Measurements from ENCODE around the gene FAM83B.
"Not testable (repeated sequence)": the region's sequence is repeated elsewhere in the genome, so short reads cannot be mapped to it uniquely, and the experiment has no call there.

FAM83B gene

DNA sequence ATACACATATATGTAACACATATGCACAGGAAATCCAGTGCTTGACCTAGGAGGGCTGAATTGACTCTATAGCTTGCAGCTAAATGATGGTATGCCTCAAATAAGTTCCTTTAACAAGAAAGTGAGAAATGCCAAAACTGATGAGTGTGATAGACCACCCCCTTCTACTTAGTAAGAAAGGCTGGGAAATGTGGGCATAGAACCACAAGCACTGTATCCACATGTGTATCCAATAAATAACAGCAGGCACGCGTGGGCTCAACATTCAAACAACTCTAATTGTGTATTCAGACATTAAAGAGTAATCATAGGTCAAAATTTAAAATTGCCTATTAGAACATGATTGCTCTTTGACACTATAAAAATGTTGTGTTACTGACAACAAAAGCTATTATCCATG, 54.1 kb downstream of the FAM83B start:
- DNase-seq, result peak; percentile 3

DNA sequence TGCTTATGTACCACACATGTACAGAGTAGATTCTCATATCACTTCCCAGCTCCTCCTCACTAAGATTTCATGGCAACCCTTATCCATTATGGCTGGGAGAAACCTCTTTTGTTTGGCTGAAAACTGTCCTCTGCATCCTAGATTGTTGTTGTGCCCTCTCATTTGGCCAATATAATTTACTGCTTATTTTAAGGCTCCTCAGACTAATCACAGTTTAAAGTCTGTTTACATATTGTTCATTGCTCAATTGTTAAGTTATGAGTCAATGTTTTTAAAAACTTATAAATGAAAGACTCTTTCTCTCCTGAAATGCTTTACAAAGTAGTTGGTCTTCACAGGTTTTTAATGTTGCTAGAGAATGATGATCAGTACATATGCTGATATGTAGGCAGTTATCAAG, 57.3 kb downstream of the FAM83B start:
- no peak for DNase-seq

DNA sequence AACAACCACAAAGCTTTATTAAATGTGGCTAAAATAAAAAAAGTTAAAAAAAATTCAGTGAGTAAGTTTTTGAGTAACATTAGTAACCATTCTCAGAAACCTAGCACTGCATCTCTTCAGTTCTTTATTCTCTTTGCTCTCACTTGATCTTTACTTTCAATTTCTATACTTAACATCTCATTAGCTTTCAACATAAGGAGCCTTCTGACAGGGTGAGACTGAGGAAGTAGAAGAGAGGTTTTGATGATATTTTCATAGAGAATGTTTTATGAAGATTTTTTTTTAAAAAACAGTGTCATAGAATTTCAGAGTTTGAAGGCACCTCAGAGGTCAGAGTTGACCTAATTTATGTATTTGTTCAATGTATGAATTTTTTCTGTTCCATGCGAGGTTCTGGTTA, 60.8 kb downstream of the FAM83B start:
- no peak for DNase-seq

DNA sequence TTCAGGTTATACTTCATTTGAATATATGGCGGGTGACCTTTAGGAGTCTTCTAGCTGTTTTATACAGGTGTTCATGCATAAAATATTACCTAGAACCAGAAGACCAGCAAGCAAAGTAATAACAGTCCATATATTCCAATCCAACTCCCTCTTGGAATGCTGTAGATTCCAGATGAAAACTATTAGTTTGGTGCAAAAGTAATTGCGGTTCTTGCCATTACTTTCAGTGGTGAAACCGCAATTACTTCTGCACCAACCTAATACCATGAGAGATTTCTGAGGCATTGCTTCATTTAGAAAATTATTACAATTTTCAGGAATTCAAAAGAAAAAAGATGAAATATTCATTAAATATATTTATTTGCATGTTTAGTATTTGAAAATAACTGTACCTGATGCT, 62.6 kb downstream of the FAM83B start:
- no peak for DNase-seq

DNA sequence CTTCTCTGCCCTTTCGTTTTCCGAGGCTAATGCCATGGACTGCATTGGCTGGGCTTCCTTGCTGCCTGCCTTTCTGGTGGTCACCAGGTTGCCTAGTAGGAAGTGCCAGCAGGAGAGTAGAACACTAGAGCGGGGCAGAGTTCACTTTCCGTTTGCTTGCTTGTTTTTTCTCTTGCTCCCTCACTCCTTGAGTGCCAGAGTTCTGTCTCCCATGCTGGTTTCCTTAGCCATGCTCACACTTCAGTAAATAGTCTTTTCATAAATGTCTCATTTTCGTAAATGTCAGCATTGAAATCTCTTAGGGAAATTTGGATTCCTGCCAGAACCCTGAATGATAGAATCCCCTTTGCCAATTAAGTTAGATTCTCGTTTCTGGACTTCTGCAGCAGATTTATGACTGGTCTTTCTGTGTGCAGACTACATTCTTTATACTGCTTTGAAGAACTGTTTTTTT, 63.9 kb downstream of the FAM83B start:
- DNase-seq, result peak; percentile 38

DNA sequence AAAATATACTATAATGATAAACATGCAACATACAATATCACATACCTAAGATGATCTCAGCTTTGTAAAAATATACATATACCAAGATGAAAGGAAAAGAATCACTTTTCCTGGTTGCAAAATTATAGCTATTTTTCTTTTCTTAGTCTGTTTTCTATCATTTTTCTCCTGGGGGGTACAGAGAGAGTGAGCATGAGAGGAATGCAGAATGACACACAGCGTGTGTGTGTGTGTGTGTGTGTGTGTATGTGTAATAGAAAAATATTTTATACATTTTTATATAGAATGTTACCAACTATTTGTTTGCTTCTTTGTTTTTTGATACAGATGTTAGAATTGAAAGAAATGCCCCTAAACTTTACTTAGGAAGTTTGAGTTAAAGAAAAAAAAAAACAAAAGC, 64.3 kb downstream of the FAM83B start:
- DNase-seq, result no peak

DNA sequence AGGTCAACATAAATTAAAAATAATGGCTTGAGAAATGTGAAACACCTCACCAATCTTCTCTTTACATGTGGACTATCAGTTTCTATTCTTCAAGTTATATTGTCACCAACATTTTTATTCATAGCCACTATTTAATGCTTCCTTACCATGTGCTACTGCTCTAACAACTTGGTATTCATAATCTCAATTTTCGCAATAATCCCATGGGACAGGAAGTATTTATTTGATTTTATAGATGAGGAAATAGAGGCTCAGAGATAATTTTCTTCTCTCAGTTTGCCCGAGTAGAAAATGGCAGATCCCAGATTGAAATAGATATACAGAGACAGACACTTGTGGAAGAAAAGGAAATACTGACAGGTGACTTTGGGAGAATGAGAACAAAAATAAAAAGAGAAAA, 66.6 kb downstream of the FAM83B start:
- no peak for DNase-seq

DNA sequence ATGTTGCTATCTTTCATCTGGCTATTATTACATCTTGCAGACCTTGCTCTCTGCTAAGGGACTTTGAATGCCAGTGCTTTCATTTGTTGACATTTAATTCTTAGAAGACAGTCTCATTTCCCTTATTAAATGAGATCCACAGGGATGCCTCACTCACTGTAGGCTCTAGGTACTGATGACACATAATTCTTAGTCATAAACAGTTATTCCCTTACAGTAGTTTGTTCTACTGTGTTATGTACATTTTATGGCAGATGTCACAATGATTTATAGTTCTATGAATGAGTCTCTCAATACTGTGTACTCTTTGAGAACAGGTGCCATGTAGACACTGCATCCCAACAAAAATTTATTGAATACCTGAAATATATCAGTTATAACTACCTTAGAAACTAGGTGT, 70.3 kb downstream of the FAM83B start:
- no peak for DNase-seq

DNA sequence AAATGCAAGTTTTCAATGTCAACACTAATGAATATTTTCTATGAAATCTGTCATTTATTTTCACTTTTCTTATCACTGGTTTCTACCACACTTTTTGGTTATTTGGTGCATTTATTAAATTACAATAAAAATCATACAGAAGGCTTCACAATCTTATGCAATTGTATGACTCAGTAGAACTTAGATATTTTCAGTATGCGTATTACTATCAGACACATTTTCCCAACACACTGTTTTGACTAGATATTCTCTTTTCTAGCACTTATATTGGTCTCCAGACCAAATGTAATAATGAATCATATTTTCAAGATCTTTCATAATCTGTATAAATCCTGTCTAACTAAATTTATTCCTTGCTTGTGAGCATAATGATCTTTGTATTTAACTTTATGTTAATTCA, 74.1 kb downstream of the FAM83B start:
- no peak for DNase-seq

DNA sequence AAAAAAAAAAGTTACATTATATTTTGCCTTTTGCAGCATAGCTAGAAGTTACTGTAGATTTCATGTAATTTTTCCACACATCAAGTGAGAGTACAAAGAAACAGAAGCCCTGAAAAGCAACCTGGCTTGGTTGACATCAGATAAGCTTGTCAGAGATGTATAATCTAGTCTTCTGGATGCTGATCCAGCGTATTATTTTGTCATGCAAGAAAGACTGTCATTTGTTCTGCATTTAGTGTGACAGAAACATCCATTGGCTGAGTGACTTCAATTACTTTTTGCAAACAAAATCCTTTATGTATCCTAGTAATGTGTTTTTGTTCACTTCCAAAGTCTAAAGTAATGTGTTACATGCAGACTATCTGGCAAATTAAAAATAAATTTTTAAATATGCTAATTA, 75.3 kb downstream of the FAM83B start:
- DNase-seq, result no peak

DNA sequence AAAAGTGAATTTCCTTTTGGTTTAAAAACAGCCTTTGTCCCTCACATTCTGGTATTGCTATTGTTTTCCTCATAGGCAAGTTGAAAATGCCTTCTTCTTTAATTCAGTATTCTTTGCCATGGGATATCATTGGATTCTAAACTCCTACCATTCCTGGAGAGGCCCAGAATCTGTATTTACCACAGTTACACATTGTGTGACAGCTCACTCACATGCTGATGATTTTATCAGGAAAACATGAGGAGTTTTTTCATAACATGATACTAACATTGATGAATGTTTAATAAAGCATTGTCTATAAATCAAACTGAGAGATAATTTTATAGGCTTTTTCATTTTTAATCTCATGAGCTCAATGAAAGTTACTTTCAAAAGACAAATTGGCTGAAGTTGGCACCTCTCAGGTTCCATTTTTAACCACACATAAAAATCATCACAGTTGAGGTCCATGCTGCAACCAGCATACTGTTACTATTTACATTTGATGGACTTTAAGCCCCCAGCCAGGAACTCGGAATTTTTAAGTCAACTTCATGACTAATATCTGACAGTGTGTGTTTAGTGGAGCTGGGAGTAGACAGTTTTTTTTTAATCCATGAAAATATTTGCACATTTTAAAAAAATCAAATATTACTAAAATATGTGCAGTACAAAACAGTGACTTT, 82.8 kb downstream of the FAM83B start:
- no peak for DNase-seq

DNA sequence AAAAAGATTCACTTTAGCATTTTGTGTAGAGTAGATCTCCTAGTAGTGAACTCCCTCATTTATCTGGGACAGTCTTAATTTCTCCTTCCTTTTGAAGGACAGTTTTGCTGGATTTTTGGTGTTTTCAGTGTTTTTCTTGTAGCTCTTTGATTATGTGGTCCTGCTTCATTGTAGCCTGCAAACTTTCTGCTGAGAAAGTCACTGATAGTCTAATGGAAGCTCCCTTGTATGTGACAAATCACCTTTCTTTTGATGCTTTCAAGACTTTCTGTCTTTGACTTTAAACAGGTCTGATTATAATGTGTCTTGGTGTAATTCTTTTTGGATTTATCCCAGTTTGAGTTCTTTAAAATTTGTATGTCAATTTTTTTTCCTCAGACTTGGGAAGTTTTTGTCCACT, 86.1 kb downstream of the FAM83B start:
- no peak for DNase-seq

DNA sequence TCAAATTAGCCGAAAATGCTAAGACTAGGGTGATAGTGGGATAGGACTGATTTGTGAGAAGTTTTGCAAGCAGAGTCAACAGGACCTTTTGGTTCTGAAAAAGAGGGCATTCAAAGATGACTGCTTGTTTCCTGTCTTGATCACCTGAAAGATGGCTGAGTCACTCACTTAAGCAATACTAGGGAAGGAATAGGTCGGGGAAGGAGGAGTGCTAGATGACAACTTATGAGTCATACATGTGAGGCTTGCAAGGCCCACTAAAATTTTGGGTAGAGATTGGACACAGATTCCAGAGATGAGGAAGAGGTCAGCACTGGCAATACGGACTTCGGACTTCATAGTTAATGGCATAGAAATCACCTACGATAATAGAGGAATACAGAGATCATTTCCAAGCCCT, 89.2 kb downstream of the FAM83B start:
- DNase-seq, result no peak

DNA sequence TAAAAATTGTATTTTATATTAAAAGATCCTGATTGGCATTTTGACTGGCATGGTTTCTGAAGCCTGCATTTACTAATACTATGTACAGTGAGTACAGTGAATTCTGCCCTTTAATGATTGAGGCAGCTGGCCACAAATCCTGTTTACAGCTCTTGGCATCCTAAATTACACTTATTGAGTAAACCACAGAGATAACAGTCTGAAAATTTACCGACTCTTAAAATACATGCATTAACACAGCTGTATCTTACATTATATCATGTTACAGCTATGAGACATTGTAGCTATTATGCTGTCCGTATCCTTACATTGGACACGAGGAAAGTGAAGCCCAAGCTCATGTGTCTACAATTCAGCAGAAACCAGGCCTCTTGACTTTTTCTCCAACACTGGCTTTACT, 90.8 kb downstream of the FAM83B start:
- no peak for DNase-seq

DNA sequence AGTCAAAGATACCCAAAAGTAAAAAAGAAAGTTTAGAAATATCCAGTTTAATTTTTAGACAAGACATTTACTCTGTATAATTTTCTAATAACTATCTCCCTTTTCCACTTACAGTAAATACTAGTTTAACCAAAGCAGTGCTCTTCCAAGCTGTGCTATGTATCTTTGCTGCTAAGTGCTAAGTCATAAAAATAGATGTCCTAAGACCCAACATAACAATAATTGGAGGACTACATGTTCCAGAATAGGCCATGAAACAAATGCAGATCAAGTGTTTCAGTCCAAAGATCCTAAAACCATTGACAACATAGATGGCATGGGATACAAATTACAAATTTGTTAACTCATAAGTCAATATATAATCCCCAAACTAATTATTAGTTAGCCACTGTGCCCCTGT, 111.1 kb downstream of the FAM83B start:
- no peak for DNase-seq

DNA sequence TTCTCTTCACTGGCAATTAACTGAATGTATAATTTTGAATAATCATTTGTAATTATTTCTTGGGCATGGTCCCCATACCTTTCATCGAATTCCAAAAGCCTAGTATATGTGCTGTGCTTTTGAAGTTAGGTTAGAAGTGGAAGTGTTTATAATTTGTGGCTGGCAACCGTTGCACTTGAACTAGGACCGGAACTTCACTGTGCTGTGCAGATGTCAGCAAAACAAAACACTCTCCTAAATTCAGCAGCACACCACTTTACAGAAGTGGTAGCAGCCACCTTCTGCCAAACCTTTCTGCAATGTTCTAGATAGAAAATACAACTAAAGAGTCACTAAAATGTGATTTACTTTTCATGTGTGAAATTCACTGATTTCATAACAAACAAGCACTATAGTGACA, 111.9 kb downstream of the FAM83B start:
- DNase-seq, result no peak

DNA sequence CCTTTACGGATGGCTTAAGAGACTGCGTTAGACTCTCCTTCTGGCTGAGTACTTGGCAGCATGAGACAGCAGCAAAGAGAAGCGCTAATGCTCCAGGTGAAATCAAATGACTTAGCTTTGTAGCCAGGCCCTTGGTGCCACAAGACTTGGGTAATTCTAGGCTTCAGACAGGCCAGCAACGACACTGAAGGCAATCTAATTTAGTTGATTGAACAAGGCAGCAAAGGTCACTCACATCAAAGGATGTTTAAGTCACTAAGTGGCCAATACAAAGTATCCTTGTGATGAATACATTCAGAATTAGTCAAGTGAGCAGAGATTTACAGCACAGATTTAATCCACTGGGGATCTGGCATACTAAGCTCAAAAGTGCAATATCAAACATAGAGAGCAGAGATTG, 113.2 kb downstream of the FAM83B start:
- peak; percentile 24 for DNase-seq

DNA sequence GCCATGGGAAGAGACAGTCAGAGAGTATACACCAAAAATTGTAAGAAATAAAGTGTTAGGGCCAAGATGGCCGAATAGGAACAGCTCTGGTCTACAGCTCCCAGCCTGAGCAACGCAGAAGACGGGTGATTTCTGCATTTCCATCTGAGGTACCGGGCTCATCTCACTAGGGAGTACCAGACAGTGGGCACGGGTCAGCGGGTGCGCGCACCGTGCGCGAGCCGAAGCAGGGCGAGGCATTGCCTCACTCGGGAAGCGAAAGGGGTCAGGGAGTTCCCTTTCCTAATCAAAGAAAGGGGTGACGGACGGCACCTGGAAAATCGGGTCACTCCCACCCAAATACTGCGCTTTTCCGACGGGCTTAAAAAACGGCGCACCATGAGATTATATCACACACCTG, 114.8 kb downstream of the FAM83B start:
- not testable (repeated sequence) for DNase-seq

DNA sequence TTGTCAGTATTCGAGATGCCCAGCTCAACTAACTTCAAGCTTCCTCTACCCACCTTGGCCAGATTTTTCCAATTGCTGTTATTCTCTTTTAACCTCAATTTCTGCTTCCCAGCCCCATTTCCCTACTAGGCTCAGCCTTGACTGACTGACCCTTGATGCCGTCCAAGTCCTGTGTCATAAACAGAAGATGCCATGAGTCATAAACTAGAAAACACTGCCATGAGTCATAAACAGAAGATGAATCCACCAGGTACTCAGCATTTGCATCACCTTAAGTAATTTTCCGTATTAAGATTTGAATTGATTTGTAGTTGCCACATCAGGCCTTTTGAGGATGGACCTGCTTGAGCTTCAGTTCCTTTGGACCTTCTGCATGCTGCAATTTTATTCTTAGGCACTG, 123.8 kb downstream of the FAM83B start:
- DNase-seq, result no peak

DNA sequence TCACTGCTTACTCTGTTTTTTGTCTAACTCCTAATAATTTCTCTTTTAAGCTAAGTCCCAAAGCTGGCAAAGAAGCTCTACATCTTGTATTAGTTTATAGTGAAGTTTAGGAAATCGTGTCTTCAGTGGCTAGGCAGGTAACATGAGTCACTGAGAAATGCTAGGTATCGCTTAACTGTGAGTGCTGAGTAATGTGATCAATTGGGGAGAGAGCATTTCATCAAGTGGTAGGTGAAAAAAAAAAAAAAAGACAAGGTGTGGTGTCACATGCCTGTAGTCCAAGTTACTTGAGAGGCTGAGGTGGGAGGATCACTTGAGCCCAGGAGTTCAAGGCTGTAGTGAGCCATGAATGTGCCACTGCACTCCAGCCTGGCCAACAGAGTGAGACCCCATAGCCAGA, 125.3 kb downstream of the FAM83B start:
- no peak for DNase-seq

DNA sequence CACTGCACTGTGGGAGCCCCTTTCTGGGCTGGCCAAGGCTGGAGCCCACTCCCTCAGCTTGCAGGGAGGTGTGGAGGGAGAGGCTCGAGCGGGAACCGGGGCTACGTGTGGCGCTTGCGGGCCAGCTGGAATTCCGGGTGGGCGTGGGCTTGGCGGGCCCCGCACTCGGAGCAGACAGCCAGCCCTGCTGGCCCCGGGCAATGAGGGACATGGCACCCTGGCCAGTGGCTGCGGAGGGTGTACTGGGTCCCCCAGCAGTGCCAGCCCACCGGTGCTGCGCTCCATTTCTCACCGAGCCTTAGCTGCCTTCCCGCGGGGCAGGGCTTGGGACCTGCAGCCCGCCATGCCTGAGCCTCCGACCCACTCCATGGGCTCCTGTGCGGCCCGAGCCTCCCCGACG, 132.6 kb downstream of the FAM83B start:
- DNase-seq, result not testable (repeated sequence)

DNA sequence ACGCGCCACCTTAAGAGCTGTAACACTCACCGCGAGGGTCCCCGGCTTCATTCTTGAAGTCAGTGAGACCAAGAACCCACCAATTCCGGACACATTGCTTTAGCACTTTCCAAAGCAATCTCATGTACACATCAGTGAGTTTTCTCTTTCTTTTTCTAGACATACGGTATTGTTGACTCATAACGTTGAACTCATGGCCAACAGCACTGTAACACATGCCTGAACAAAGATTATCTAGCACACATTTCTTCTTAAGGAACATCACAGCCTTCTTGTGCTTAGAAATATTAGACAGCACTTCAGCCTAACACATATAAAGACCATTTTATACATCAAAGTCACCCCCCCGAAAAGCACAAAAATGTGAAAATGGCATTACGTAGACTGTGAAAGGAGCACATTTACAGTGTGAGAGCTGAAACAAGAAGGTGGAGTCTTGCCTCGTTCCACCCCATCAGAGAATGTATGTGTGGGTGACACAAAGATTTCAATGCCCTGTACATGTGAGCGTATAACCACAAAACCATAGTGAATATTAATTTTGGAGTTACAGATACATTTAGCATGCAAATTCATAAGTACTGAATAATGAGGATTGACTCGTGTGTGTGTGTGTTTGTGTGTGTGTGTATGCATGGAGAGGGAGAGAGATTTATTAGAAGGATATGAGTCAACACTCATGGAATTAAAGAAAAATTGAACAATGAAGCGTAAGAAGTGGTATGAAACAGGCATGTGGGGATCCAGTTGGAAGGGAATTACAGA, 134.1 kb downstream of the FAM83B start:
- no peak for DNase-seq

DNA sequence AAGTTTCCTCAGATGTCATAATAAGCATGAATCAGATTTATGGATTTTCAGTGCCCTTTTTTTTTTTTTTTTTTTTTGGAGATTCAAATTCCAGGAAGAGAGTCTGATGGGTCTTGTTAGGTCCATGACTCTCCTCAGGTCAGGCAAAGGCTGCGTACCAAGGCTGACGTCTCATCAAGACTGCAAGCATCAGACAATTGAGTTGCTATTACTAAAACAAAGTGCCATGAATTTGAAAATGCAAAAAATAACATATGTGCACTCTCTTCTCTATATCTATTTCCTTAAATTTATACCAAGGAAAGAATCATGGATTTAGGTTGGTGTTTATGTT, 134.7 kb downstream of the FAM83B start:
- DNase-seq, result no peak

DNA sequence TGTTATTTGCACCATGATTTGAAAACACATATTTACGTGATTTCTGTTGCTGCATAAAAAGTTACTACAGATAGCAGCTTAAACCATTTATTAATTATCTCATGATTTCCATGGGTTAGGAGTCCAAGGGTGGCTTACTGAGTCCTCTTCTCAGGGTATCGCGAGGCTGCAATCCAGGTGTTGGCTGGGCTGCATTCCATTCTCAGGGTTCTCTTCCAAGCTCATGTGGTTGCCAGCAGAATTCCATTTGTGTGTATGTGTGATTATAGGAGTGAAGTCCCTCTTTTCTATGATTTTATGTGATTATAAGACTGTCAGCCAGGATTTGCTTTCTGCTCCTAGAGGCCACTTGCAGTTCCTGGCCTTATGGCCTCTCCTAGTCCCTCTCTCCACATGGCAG, 135.1 kb downstream of the FAM83B start:
- no peak for DNase-seq

All from eye (tissue), 1 donor.